Medulla oblongata (tissue), 1 donor: ENCODE data around the gene IGFBPL1.
A peak's percentile ranks its signal among the peaks of the same experiment; 100 is the strongest.

ENCODE experiments used
- DNase-seq: peaks from one replicate; pipeline ENCODE4 v3.0.0-alpha.2; 2015; ENCODE audit errors: extremely low spot score

IGFBPL1 gene

DNA sequence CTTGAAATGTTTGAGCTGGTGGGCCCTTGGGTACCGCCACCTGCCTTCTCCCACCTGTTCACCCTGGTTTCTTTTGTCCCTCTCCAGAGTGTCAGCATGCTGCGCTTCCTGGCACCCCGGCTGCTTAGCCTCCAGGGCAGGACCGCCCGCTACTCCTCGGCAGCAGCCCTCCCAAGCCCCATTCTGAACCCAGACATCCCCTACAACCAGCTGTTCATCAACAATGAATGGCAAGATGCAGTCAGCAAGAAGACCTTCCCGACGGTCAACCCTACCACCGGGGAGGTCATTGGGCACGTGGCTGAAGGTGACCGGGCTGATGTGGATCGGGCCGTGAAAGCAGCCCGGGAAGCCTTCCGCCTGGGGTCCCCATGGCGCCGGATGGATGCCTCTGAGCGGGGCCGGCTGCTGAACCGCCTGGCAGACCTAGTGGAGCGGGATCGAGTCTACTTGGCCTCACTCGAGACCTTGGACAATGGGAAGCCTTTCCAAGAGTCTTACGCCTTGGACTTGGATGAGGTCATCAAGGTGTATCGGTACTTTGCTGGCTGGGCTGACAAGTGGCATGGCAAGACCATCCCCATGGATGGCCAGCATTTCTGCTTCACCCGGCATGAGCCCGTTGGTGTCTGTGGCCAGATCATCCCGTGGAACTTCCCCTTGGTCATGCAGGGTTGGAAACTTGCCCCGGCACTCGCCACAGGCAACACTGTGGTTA, 28.4 kb downstream of the IGFBPL1 start:
- DNase-seq: no peak

DNA sequence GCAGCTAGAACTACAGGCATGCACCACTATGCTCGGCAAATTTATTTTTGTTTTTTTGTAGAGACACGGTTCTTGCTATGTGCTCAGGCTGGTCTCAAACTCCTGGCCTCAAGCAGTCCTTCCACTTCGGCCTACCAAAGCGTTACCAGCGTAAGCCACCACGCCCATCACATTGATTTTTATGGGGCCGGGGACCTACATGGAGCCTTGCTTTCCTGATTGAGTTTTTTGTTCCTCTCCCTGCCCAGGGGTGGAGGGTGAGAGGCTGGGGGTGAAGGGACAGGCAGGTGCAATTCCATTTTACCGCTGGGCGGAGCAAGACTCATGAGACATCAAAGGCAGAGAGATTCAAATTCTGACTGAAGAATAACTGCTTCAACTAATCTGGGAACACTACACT, 29.8 kb downstream of the IGFBPL1 start:
- no peak for DNase-seq

DNA sequence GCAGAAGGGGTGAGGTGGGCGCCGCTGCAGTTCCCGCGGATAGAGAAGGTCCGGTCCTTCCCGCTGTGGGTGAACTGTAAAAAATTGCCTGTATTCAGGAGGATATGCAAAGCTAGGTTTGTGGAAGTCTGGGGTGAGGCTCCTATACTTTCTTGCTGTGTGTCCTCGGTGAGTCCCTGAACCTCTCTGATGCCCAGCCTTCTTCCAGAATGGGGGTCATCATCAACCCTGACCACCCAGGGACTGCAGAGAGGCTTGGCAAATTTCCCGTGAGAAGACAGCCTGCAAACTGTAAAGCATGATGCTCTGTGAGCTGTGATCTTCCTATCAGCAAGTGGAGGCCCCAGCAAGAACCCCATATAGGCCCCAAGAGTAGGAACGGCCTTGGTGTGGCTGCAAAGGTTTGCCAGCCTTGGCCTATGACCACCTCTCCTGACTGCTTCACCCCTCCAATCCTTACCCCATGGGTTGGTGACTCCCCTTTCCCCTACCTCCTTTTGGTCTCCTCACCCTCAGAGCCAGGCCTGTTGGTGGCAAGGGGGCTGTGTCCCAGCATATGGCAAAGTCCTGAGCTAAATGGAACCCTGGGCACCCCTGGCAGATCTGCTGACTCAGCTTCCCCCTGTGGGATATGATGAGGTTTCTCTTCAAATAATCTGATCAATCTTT, 31.0 kb downstream of the IGFBPL1 start:
- DNase-seq: no peak

DNA sequence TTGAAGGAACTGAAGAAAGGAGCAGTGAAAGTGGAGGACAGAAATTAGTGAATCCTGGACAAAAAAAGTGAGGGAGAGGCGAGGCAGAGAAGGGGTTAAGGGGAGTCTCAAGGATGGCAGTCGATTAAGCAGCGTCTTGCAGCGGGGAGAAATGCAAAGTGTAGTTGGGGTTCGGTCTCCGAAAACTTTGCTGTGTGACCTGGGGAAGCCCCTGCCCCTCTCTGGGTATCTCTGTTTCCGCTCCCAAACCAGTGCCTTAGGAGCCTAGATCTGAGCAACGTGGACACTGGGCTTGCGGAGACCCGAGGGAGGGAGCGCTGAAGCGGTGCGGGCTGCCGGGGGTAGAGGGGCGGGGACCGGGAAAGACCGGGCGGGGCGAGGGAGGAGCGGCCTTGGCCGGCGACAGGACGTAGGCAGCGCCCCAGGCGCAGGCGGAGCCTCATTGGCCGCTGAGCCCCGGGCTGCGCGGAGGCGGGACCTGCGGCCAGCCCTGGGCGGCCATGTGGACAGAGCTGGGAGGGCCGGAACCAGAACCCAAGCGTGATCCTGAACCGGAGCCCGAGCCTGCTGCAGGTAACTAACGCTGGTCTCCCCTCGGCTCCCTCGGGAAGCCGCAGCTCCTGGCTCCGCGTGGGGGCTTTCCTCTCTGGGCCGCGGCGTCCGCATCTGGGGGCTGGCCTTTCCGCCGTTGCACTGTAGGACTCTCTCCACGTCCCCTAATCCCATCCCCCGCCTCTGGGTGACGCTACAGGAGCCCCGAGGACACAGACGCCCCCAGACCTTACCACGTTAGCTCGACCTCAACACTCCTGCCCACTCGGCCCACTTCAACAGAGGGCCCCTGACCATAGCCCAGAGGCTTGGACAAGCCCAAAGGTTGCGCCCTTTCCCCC, 31.8 kb downstream of the IGFBPL1 start, which contains the start of gene ALDH1B1:
Gene ALDH1B1 (plus strand): TSS at position 468 of the 893 bp plus-strand sequence. CDS start 3,047 bp downstream, outside the sequence.
- peak; percentile 88 for DNase-seq

DNA sequence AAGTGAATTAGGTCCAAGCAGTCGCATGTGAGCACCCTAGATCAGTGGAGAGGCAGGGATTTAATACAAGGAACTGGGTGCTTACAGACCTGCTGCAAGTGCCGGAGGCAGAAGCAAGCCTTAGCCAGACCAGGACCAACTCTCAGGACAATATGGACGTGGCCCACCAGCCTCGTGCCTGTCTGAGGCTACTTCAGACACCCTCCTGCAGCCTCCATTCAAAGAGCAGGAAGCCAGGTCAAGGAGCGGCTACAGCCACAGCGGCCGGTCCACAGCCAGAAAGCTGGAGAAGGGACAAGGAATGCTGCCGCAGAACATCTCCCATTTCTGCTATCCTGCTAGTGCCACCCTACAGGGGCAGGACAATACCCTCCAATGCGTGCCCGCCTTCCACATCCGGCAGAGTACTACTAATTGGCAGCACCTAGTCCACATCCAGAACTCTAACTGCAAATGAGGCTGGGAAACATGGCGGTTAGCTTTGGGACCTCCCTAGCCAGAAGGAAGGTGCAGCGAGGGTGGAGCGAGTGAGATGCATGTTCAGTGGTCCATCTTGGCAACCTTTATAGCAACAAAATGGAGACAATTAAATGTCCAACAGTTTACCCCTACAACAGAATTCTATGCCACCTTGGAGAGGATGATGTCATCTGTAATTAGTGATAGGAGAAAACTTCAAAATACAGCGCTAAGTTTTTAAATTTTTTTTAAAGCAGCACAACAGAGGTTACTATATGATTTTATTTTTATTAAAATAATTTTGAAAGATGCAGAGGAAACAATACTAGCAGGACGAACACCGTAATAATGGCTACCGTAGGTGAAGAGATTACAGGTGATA, 32.8 kb downstream of the IGFBPL1 start:
- DNase-seq: no peak

DNA sequence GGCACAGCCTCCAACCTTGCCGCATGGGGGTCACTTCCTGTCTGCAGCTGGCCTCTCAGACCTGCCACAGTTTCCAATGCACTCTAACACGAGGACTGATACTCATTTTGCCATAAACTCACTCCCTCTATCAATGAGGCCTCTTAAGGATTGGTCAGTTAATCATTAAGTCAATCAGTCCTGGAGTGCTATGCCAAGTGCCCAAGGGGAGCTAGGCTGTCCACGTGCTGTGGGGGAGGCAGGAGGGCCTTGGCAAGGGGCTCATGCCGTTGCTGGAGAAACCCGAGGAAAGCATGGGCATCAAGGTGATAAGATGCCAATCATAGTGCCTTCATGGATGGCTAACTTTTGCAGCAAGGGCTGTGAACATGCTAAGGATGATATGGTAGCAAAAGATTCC, 33.4 kb downstream of the IGFBPL1 start:
- DNase-seq: no peak

DNA sequence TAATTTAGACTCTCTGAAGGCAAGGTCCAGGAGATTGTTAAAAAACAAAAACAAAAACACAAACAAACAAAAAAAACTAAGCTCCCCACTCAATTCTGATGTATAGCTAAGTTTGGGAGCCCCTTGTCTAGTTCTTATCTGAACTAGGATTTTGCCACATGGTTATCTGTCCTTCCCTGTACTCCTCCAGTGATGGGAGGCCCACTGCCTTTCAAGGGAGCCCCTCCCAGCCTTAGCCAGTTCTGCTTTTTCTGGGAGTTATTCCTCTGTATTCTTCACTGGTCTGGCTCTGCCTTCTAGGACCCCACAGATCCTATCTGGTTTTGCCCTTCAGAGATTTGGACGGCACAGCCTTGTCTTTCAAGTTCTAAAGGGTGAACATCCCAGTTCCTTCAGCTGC, 33.8 kb downstream of the IGFBPL1 start:
- DNase-seq: no peak

DNA sequence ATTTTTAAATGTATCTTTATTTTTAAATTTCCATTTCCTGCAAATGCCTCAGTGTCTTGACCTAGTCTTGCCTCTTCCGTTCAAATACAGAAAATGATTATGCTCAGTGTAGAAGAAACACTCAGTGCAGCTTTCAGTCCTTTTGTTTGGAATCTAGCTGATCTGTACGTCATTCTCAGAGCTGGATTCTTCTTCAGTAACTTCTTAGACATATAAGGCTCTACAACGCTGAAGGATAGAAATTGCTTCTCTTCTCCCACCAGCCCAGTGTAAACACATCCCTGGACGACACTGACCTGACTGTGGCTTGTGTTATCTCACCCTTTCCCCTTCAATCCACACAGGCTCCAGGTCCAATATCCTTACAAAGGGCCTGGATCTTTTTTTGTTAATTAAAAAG, 34.9 kb downstream of the IGFBPL1 start:
- no peak for DNase-seq

DNA sequence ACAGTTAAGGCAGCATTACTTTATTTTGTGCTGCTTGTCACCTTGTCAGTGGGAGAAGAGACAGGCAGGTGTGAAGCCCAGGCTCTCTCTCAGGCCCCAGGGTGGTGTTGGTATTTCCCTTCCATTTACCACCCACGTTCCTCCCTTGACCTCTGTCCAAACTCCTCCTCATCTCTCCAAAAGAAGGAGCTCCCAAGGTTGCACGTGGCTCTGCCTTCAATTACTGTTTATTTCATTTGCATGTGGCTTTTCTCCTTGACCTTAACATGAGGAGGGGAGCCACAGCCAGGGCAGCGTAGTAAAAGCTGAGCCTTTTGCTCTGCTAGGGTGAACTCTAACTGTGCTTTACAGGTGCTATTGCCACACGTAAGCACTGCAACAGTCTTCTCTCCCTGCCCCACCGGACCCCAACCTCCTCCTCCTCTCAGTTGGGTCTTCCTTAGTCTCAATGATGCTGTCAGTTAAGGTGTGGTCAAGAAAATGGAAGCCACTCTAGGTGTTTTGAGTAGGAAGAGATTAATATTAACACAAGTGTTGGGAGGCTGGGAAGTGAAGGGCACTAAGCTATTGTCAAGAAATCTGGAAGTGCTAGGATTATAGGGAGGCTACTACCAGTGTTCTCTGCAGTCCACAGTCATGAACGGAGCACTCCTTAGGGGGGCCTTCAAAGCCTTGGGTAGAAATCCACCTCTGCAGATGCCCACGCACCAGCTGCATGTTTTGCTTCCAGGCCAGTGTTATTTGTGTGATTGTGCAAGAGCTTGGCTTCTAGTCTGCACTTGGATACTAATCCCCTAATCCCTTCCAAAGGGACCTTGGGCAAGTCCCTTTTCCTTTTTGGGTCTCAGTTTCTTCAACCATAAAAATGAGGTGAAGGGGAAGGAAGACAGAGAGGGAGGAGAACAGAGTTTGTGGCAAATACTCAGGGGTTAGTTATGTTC, 35.7 kb downstream of the IGFBPL1 start:
- no peak for DNase-seq

DNA sequence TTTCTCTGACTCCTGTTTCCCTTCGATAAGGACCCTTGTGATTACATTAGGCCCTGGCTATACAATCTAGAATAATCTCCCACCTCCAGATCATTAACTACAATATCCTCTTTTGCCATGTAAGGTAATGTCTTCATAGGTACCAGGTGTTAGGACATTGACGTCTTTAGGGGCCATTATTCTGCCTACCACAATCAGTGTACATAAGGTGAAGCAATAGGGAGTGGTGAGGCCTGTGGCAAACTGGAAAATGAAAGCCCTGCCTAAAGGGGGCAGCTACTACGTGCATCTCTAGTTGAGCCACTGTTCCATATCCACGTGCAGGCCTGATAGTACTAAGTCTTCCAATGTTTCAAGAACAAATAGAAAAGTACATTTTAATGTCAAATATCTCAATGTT, 36.5 kb downstream of the IGFBPL1 start:
- no peak for DNase-seq

DNA sequence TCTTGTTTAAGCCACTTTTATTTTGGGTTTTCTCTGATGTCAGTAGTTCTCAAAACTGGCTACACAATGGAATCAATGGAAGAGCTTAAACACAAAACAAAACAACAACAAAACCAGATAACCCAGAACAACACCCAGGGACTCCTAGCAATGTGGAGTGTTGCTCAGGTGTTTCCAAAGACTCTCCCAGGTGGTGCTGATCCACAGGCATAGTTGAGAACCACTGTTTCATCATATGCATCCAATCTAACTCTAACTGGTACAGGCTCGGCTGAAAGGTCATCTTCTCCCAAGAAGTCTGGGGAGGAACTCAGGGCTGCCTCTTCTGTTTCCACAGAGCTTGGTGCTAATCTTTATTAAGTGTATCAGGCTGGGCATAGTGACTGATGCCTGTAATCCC, 37.2 kb downstream of the IGFBPL1 start:
- DNase-seq: no peak

DNA sequence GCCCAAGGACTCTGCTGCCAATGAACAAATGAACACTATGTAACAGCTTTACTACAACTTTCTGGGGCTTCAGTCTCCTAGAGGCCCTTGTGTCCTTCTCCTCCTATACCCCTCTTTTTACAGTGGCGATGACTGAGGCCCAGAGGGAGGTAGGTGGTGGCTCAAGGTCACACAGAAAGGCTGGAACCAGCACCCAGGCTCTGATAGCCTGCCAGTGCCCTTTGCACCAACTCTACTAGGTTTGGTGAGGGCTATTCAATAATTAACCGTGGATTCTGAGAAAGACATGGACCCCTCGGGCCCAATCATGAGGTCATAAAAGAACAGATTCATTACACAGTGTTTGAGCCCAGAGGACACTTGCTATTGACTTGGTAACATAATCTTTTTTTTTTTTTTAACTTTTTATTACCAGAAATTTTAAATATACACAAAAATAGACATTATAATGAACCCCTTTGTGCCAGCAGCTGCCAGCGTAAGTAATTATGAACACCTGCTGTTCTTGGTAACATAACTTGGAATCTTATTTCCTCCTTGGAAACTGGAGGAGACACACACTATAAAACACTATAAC, 37.8 kb downstream of the IGFBPL1 start:
- DNase-seq: no peak

DNA sequence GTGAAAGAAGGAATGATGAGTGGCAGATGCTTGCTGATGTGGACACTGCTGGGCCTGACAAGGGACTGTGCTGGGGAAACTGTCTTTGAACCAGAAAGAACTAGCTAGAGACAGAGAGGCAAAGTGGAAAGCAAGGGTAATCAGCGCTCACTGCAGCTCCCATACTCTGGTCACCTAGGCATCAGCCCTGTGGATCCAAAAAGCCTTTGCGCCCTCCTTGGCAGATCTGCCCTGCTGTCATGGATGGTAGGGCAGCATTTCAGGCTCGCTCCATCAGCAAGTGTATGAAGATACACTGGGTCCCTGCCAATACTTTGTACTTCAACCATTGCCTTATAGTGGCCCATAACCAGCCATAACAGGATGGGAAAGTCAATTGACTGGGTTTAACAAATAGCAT, 38.4 kb downstream of the IGFBPL1 start:
- no peak for DNase-seq

DNA sequence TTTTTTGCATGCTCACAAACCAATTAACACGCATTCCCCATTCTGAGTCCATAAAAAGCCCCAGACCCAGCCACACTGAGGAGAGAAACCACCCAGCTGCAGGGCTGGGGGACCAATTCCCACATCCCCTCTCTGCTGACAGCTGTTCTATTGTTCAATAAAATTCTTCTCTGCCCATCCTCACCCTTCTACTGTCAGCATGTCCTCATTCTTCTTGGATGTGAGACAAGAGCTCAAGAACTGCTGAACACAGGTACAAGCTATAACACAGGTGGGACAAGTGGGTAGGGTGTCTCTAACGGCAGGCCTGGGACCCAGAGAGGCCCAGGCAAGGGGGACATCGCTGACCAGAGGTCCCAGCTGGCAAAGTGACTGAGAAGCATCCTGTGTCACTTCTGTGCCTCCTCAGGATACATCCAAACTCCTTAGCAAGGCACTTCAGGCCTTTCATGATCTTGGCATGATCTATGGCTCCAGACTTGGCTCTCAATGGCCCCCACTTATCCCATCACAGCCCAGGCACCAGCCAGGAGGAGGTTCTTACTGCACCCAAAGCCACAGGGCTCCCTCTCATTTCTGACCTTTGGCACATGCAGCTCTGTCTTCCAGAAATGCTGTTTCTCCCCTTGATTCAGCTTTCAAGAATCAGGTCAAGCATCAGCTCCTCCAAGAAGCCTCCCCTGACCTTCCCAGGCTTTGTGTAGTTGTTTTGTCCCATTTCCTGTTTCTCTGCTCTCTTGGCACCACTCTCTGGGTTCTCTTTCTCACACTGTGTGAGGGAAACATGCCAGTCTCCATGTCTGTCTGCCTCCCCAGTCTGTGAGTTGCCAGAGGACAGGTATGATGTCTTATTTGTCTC, 39.0 kb downstream of the IGFBPL1 start:
- no peak for DNase-seq

DNA sequence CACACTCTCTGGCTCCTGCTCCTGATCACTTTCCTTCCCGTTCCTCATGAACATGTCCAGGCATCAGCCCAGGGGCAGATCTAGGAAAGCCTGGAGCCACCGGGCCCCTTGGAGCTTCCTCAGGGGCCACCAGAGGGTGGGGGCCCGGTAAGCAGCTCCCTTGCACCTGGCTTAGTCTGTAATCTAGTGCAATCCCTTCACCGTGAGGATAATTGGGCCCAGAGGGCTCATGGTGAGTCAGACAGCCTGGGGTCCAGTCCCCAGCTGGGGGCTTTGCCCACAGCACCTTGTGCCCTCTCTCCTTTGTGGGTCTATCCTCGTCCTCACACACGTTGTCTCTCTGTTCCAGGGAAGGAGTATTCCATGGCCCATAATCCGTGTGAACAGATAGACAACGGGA, 42.1 kb downstream of the IGFBPL1 start:
- DNase-seq: no peak

DNA sequence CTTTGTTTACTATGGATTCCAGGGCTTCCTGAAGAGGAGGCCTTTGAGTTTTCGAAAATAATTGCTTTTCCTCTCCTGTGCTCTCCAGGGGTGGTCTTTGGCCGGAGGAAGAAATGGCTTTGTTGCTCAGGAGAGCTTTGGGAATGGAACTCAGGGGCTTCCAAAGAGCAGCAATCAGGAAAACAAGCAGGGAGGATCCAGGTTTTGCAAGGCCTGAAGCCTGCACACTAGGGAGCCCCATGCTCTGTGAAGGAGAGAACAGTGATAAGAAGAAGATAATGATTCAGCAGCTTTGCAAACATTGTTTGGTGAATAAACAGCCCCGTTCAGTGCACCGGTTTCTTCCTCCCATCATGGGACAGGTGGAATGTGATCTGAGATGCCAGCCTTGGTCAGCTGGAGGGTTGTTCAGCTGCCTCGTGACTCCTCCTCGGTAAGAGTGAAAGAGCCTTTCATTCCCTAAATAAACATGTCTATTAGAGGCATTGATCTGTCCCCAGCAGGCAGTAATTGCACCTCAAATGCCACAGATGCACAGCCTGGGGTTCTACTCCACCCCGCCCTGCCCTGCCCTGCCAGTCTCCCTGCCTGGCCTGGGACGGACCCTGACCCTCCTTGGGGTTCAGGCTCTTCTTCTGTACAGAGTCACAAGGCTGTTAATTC, 43.3 kb downstream of the IGFBPL1 start:
- DNase-seq: no peak

DNA sequence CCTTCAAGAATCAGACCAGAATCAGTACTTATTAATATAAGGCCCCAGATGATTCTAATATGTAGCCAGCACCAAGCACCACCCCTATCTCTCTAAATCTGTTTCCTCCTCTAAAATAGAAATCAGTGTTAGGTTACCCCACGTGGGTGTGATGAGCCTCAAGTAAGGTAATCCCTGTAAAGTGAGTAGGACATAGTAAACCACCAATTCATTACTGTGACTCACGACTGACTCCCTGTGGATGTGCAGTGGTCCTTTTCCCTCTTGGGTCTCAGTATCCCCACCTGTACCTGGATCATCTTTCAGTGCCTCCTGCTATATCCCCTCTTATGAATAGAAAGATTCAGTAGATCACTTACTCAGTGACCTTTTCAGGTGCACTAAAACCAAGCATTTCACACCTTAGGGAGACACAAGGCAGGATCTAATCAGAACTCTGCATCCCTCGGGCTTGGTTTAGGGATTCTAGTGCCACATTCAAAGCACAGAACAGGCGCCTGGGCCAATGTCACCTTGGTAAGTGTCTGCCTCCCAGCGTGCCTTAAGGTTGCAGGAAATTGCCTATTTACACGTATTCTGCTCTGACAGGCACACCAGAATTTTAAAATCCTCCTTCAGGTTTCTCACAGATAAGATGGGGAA, 43.9 kb downstream of the IGFBPL1 start:
- DNase-seq: no peak
